Karpas-422 (cell line): ENCODE results near the gene PTPN22. TPM values are rescaled to one million over a fixed set of nuclear protein-coding genes. Genes with fewer than 3 reads are reported as not detected.

Experiments used
- DNase-seq: peaks from one replicate; pipeline ENCODE4 v3.0.0-alpha.2; 2015
- H2AFZ ChIP-seq: fragments of 200-600 bp; sonication (generic); 2 replicates; pipeline ENCODE4 v1.6.1; 2014; ENCODE audit warnings: antibody characterized with exemption, low read length, mixed read lengths
- H3K27ac ChIP-seq: fragments of 200-600 bp; sonication (generic); 2 replicates; pipeline ENCODE4 v1.5.1; 2014; ENCODE audit warnings: mild to moderate bottlenecking, low read length, moderate library complexity
- H3K27me3 ChIP-seq: fragments of 200-600 bp; sonication (generic); 2 replicates; pipeline ENCODE4 v1.6.1; 2014; ENCODE audit warnings: low read length, mixed read lengths
- H3K36me3 ChIP-seq: fragments of 200-600 bp; sonication (generic); 2 replicates; pipeline ENCODE4 v1.6.1; 2014; ENCODE audit warnings: low read length, mixed read lengths; ENCODE audit not compliant: insufficient read depth
- H3K4me1 ChIP-seq: fragments of 200-600 bp; sonication (generic); 2 replicates; pipeline ENCODE4 v1.6.1; 2014; ENCODE audit warnings: mild to moderate bottlenecking, low read length, mixed read lengths
- H3K4me2 ChIP-seq: fragments of 200-600 bp; sonication (generic); 2 replicates; pipeline ENCODE4 v1.6.1; 2014; ENCODE audit warnings: low read length, low read depth, mild to moderate bottlenecking; ENCODE audit not compliant: poor library complexity, severe bottlenecking
- H3K4me3 ChIP-seq: fragments of 200-600 bp; sonication (generic); 2 replicates; pipeline ENCODE4 v1.5.1; 2014; ENCODE audit warnings: mild to moderate bottlenecking, antibody characterized with exemption, low read length, mixed read lengths
- H3K79me2 ChIP-seq: fragments of 200-600 bp; sonication (generic); 2 replicates; pipeline ENCODE4 v1.6.1; 2014; ENCODE audit warnings: mild to moderate bottlenecking, low read length, mixed read lengths
- H3K9ac ChIP-seq: fragments of 200-600 bp; sonication (generic); 2 replicates; pipeline ENCODE4 v1.6.0; 2014; ENCODE audit warnings: low read length
- H3K9me2 ChIP-seq: fragments of 200-600 bp; sonication (generic), shearing (Covaris generic); replicated peaks from 2 replicates; pipeline ENCODE4 v1.6.0; 2014; ENCODE audit warnings: mild to moderate bottlenecking, low read length, moderate library complexity; ENCODE audit not compliant: insufficient read depth
- H3K9me3 ChIP-seq: fragments of 300-700, 200-600 bp; sonication (generic); 2 replicates; pipeline ENCODE4 v1.6.1; 2014; ENCODE audit warnings: low read length, mixed read lengths
- H4K20me1 ChIP-seq: fragments of 200-600 bp; sonication (generic); 2 replicates; pipeline ENCODE4 v1.6.1; 2014; ENCODE audit warnings: mild to moderate bottlenecking, antibody characterized with exemption, low read length, low read depth; ENCODE audit not compliant: insufficient read depth
- total RNA-seq: library from RNA; depleted of rRNA; stranded (reverse); fragments of >200 nt; shearing (Covaris generic); gene quantifications from 2 replicates; pipeline ENCODE4 v1.2.3, GENCODE V29; 2014; ENCODE audit warnings: low replicate concordance

Gene PTPN22
- total RNA-seq, 1 experiment from 2014 or later = 43.3 TPM

- H2AFZ ChIP-seq = no peak overlapping the region
- DNase-seq = no peak
- 0 out of 2 replicates have a peak, but pooled peaks cover 6% of the 10 kb centered on the region for H4K20me1 ChIP-seq
- no peak overlapping the region for H3K4me2 ChIP-seq
- 0 out of 2 replicates have a peak, but pooled peaks cover 5% of the 10 kb centered on the region for H3K36me3 ChIP-seq
- H3K27me3 ChIP-seq = no peaks in the 10 kb centered on the region
- H3K9me2 ChIP-seq = no peaks in the 10 kb centered on the region
- no peak overlapping the region for H3K27ac ChIP-seq
- H3K9me3 ChIP-seq = no peaks in the 10 kb centered on the region
- H3K9ac ChIP-seq = no peak overlapping the region
- H3K4me1 ChIP-seq = peaks cover 22% of the 10 kb centered on the region
- no peak overlapping the region for H3K4me3 ChIP-seq
- H3K79me2 ChIP-seq = peaks cover 98% of the 10 kb centered on the region
These were observed 65.9 kb downstream of the PTPN22 start for GRCh38 chr1:113805639-113806038.

GRCh38 chr1:113805256-113805531, 66.3 kb downstream of the PTPN22 start:
- H3K9me3 ChIP-seq = no peaks in the 10 kb centered on the region
- 0 out of 2 replicates have a peak, but pooled peaks cover 5% of the 10 kb centered on the region for H3K36me3 ChIP-seq
- no peak overlapping the region for H3K9ac ChIP-seq
- DNase-seq = no peak
- 0 out of 2 replicates have a peak, but pooled peaks cover 6% of the 10 kb centered on the region for H4K20me1 ChIP-seq
- H3K27me3 ChIP-seq = no peaks in the 10 kb centered on the region
- no peak overlapping the region for H3K27ac ChIP-seq
- H3K4me1 ChIP-seq = peaks cover 19% of the 10 kb centered on the region
- H3K4me2 ChIP-seq = no peak overlapping the region
- H3K79me2 ChIP-seq = peaks cover 98% of the 10 kb centered on the region
- no peaks in the 10 kb centered on the region for H3K9me2 ChIP-seq
- H3K4me3 ChIP-seq = no peak overlapping the region
- H2AFZ ChIP-seq = no peak overlapping the region

GRCh38 chr1:113804421-113805255, 66.9 kb downstream of the PTPN22 start:
- Histone ChIP-seq H3K79me2 (peaks cover 98% of the 10 kb centered on the region), H4K20me1 (0 out of 2 replicates have a peak, but pooled peaks cover 6% of the 10 kb centered on the region), H3K9me2 (no peaks in the 10 kb centered on the region), H3K9me3 (no peaks in the 10 kb centered on the region), H3K4me1 (peaks cover 13% of the 10 kb centered on the region), H2AFZ (no peak overlapping the region), H3K36me3 (0 out of 2 replicates have a peak, but pooled peaks cover 5% of the 10 kb centered on the region), H3K4me2 (no peak overlapping the region), H3K27ac (no peak overlapping the region), H3K9ac (no peak overlapping the region), H3K4me3 (no peak overlapping the region), H3K27me3 (no peaks in the 10 kb centered on the region)
- no peak for DNase-seq

GRCh38 chr1:113802367-113803007, 69.0 kb downstream of the PTPN22 start:
- peaks cover 16% of the 10 kb centered on the region for H3K4me1 ChIP-seq
- H4K20me1 ChIP-seq = 0 out of 2 replicates have a peak, but pooled peaks cover 6% of the 10 kb centered on the region
- H3K4me2 ChIP-seq = no peak overlapping the region
- no peak overlapping the region for H2AFZ ChIP-seq
- no peak overlapping the region for H3K9ac ChIP-seq
- H3K79me2 ChIP-seq = peaks cover 97% of the 10 kb centered on the region
- H3K36me3 ChIP-seq = peaks cover 4% of the 10 kb centered on the region; the same call in 1 of the 2 replicates
- H3K27ac ChIP-seq = no peak overlapping the region
- no peak overlapping the region for H3K4me3 ChIP-seq
- H3K27me3 ChIP-seq = no peaks in the 10 kb centered on the region
- DNase-seq = no peak
- H3K9me2 ChIP-seq = no peaks in the 10 kb centered on the region
- H3K9me3 ChIP-seq = no peaks in the 10 kb centered on the region

- Histone ChIP-seq H3K4me3 (no peak overlapping the region), H3K36me3 (peaks cover 13% of the 10 kb centered on the region; the same call in 1 of the 2 replicates), H3K9me2 (no peaks in the 10 kb centered on the region), H4K20me1 (0 out of 2 replicates have a peak, but pooled peaks cover 6% of the 10 kb centered on the region), H3K27ac (no peak overlapping the region), H3K9ac (no peak overlapping the region), H3K9me3 (no peaks in the 10 kb centered on the region), H3K4me1 (peaks cover 17% of the 10 kb centered on the region), H2AFZ (no peak overlapping the region), H3K27me3 (no peaks in the 10 kb centered on the region), H3K79me2 (peaks cover 91% of the 10 kb centered on the region), H3K4me2 (no peak overlapping the region)
- DNase-seq = no peak
These were observed 71.0 kb downstream of the PTPN22 start for GRCh38 chr1:113800487-113800886.

- Histone ChIP-seq H3K4me1 (peaks cover 30% of the 10 kb centered on the region), H3K27ac (no peak overlapping the region), H3K79me2 (peaks cover 89% of the 10 kb centered on the region)
These were observed 74.0 kb downstream of the PTPN22 start for GRCh38 chr1:113797472-113797871.

GRCh38 chr1:113793878-113794834, 77.4 kb downstream of the PTPN22 start:
- no peaks in the 10 kb centered on the region for H3K9me3 ChIP-seq
- no peaks in the 10 kb centered on the region for H3K9me2 ChIP-seq
- peaks cover 30% of the 10 kb centered on the region for H3K4me1 ChIP-seq
- no peak overlapping the region for H3K9ac ChIP-seq
- peaks cover 19% of the 10 kb centered on the region; the same call in 1 of the 2 replicates for H3K36me3 ChIP-seq
- H2AFZ ChIP-seq = no peak overlapping the region
- no peak overlapping the region for H3K27ac ChIP-seq
- DNase-seq = peak; percentile 44
- no peak overlapping the region for H3K4me3 ChIP-seq
- no peaks in the 10 kb centered on the region for H4K20me1 ChIP-seq
- no peak overlapping the region for H3K4me2 ChIP-seq
- peaks cover 87% of the 10 kb centered on the region for H3K79me2 ChIP-seq
- no peaks in the 10 kb centered on the region for H3K27me3 ChIP-seq

More at GRCh38 chr1:113797472-113797871, 74.0 kb downstream of the PTPN22 start:
- no peak overlapping the region for H2AFZ ChIP-seq
- H3K4me3 ChIP-seq = no peak overlapping the region
- no peaks in the 10 kb centered on the region for H3K9me2 ChIP-seq
- no peak overlapping the region for H3K9ac ChIP-seq
- no peaks in the 10 kb centered on the region for H4K20me1 ChIP-seq
- no peaks in the 10 kb centered on the region for H3K9me3 ChIP-seq
- peaks cover 19% of the 10 kb centered on the region; the same call in 1 of the 2 replicates for H3K36me3 ChIP-seq
- H3K4me2 ChIP-seq = no peak overlapping the region
- DNase-seq = no peak
- H3K27me3 ChIP-seq = no peaks in the 10 kb centered on the region
